GM18868 (cell line): ENCODE data around the gene DAZAP1.

ENCODE experiments used
- ATAC-seq: cut with Tn5 transposase; IDR thresholded peaks from one replicate; pipeline ENCODE4 v1.9.1; 2021; ENCODE audit warnings: mild to moderate bottlenecking, moderate library complexity; ENCODE audit not compliant: unreplicated experiment

DAZAP1 gene

DNA sequence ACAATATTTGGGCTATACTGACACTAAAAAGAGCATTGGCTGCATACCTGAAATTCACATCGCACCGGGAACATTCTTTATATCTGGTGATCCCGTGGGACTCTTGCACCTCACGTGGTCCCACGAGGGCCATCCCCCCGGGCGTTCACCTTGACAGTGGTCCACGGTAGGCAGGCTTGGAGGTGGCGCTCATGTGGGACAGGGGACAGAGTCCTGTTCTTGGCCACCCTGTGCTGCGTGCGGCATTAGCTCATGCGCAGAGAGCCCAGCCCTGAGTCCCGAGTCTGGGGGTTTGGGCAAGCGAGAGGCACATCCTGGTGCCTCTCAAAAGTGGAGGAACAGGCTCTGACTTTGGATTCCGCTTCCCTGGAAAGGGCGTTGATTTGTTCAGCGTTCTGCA lies 13.5 kb upstream of the DAZAP1 start:
- no peak for ATAC-seq

DNA sequence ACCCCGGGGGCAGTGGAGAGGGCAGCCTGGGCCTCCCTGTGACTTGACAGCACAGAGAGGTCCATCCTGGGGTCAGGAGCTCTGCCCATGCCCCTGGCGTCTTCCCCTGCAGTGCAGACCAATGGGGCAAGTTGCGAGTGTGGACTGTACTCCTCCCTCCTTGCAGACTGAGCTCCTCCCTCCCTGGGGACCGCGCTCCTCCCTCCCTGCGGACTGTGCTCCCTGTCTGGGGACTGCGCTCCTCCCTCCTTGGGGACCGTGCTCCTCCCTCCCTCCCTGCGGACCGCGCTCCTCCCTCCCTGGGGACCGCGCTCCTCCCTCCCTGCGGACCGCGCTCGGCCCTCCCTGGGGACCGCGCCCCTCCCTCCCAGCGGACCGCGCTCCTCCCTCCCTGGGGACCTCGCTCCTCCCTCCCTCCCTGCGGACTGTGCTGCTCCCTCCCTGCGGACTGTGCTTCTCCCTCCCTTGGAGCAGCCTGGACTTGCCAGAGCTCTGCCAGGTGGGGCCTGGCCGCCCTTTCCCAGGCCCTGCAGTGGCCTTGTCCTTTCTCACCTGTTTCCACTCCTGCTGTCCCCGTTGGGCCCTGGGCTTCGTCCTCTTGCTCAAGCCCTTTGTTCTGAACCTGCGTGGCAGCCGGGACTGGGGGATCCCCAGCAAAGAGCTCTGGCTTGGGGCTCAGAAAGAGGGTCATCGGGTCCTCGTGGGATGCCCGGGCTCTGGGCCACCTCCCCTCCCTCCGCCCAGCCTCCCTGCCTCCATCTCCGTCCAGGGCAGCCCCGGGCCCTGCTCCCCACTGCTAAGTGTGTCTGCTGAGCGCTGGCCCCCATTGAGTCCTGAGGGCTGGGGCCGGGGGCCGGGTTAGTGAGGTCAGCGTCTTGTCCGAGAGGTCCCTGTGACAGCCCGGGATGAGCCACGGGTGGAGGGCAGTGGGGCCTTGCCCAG lies 12.9 kb upstream of the DAZAP1 start:
- no peak for ATAC-seq

- no peak for ATAC-seq
Observed at GRCh38 chr19:1395194-1396018, 12.0 kb upstream of the DAZAP1 start.

DNA sequence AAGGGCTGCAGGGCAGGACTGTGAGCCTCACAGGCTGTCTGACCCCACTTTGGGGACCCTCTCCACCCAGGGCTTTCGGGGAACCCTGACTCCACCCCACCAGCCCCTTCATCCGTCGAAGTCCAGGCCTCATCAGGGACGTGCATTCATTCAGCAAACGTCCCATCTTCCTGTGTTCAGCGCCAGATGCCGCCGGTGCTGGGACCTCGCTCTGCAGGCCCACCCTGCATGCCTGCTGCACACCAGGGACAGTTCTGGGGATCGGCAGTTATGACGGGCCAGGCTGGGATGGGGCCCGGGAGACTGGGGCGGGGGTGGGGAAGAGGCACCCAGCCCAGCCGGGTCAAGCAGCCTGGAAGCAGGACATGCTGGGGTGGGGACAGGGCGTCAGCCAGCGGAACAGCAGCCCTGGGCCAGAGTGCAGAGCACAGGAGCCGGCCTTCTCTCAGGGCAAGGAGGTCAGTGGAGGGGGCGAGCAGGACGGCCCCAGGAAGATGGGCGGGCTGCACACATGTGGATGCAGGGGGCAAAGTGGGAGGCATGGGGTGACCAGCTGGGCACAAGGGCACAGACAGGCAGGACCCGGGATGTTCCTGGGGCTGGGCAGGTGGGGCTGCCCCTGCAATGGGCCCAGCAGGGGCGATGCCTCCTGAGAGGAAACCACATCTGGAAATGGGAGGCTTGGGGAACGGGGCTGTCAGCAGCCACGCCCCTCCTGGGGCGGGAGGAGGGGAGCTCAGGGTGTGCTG lies 11.2 kb upstream of the DAZAP1 start:
- ATAC-seq = no peak

DNA sequence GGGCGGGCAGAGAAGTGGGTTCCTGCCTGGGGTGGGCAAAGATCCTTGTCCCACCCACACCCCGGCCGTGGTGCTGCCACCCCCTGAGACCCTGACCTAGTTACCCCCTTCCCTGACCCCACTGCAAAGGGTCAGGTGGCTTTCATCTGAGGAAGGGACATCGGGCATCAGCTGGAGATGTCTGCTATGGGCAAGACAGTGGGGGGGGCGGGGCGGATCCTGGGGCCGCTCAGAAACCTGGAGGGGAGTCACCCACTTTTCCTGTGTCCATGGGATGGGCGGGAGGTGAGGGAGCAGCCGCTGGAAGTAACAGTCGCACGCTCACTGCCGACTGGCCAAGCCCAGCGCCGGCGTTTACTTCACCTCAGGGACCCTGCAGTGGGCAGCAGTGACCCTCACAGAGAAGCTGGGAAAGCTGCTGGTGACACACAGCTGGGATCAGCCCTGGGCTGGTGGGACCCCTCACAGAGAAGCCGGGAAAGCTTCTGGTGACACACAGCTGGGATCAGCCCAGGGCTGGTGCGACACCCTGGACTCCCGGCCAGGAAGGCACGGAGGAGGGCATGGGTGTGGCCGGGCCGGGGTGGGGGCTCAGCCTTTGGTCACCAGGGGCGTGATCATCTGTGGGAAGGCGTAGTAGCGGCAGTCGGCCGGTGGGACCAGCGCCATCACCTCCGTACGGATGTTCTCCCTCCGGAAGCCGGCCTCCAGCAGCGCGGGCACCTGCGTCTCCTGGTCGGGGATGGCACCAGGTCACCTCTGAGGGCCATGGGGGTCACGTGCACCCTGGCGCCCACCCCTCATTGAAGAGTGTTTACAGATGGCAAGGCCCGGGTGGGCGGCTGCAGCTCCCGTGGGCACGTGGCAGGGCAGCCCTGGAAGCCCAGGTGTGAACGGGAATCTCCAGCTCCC lies 10.4 kb upstream of the DAZAP1 start:
- ATAC-seq = no peak

- no peak for ATAC-seq
Observed at GRCh38 chr19:1397838-1398237, 9.5 kb upstream of the DAZAP1 start.

- ATAC-seq = no peak
Observed at GRCh38 chr19:1399079-1399478, 8.3 kb upstream of the DAZAP1 start.

GRCh38 chr19:1399745-1400144 lies 7.6 kb upstream of the DAZAP1 start:
- ATAC-seq = no peak

- ATAC-seq = no peak
Observed at GRCh38 chr19:1400281-1401137, 6.9 kb upstream of the DAZAP1 start.

- peak; percentile 54 for ATAC-seq
Observed at GRCh38 chr19:1401138-1401888, 6.1 kb upstream of the DAZAP1 start, which contains the start of gene GAMT. GAMT (minus strand) TSS chr19:1401542; CDS start chr19:1401476, 66 bp downstream.

- ATAC-seq = no peak
Observed at GRCh38 chr19:1401889-1402217, 5.5 kb upstream of the DAZAP1 start.

GRCh38 chr19:1402411-1403070 lies 4.8 kb upstream of the DAZAP1 start:
- no peak for ATAC-seq

GRCh38 chr19:1406774-1407527 lies 435 bp upstream of the DAZAP1 start:
- peak; percentile 72 for ATAC-seq

GRCh38 chr19:1408300-1409203 lies 1.2 kb downstream of the DAZAP1 start:
- no peak for ATAC-seq

DNA sequence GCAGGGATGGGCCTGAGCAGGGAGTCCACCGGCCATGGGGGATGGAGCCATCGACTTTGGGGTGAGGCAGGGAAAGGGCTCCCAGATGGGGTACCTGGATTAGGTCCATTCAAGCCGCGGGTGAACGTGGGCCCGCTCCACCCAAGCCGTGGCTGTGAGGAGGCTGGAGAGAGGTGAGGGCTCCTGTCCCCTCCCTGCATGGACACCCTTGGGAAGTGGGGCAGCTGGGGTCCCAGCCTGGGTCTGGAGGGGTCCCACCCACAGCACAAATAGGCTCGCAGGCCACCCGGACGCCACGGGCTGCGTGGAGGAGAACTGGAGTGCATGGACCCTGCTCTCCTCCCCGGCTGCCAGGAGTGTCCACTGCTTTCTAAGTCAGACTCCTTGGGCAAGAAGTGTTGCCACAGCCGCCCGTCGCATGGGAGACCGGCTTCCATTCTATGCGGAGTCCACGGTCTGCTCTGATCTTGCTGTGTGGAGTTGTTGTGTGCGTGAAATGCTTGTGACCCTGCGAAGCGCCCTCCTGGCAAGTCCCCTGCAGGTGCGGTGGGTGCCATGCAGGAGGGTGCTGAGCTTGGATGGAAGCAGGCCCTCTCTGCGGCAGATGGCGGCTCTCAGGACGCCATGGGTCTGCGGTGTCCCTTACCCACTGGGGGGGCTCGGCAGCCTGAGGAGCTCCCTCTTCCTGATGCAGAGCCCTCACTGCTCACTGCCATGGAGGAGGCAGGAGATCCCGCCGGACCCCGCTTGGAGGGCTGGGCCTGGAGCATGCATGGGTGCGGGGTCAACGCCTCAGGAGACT lies 2.0 kb downstream of the DAZAP1 start:
- ATAC-seq = no peak
